ENCODE results near the gene SH2D4B.

The SH2D4B gene

DNA sequence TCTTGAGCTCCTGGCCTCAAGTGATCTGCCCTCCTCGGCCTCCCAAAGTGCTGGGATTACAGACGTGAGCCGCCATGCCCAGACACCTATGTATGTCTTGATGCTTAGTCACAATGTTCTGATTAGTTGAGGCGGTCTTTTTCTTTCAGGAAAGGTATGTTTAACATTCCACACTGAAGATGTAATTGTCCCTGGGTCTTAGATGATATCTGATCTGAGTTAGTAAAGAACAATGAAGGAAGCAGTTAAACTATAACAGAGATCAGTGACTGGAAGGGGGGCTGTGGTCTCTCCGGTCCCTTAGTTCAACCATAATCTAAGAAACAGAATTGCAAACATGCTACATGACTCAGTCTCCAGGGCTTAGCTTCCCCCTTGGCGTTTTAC, 31.5 kb upstream of the SH2D4B start:
- no peak overlapping the region for H3K4me3 ChIP-seq (ENCODE audit: low read depth, low read length)
- H3K4me1 ChIP-seq (ENCODE audit: control insufficient read depth, insufficient read depth, low read length) = peaks cover 24% of the 10 kb centered on the region
- H3K27me3 ChIP-seq (ENCODE audit: control insufficient read depth, insufficient read depth, low read length) = no peaks in the 10 kb centered on the region
- no peak overlapping the region for H3K9ac ChIP-seq (ENCODE audit: low read depth, low read length)
- H3K27ac ChIP-seq (ENCODE audit: low read depth, low read length) = peak overlapping the region; percentile 80
- H3K9me3 ChIP-seq (ENCODE audit: control insufficient read depth, insufficient read depth, low read length) = no peaks in the 10 kb centered on the region
- peaks cover 17% of the 10 kb centered on the region for H3K36me3 ChIP-seq (ENCODE audit: control insufficient read depth, insufficient read depth, low read length)

DNA sequence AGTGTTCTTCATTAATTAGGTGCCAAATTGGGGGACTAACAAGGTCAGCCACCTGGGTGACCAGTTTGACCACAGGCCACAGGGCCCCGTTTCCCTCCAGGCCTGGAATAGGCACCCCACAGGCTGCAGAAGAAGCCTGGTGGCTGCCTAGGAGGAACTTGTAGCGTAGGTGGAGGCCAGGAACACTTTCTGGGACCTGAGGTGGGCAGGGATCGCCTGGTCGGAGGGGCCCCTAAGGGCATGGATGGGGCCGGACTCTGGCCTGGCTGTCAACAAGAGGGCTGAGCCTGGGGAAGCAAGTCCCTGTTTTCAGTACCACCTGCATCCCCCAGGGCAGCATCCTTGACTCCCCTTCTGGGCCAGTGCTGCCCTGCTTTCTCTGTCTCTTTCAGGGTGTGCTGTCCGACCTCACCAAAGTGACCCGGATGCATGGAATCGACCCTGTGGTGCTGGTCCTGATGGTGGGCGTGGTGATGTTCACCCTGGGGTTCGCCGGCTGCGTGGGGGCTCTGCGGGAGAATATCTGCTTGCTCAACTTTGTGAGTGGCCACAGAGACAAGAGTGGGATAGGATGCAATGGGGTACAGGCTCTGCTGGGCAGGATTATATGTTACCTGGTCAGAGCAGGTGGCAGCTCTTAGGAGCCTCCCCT, 30.7 kb upstream of the SH2D4B start:
- Histone ChIP-seq H3K27me3 (ENCODE audit: control insufficient read depth, insufficient read depth, low read length) (no peaks in the 10 kb centered on the region), H3K27ac (ENCODE audit: low read depth, low read length) (peak overlapping the region; percentile 79), H3K9me3 (ENCODE audit: control insufficient read depth, insufficient read depth, low read length) (no peaks in the 10 kb centered on the region), H3K4me3 (ENCODE audit: low read depth, low read length) (no peak overlapping the region), H3K4me1 (ENCODE audit: control insufficient read depth, insufficient read depth, low read length) (peaks cover 20% of the 10 kb centered on the region), H3K36me3 (ENCODE audit: control insufficient read depth, insufficient read depth, low read length) (peaks cover 20% of the 10 kb centered on the region), H3K9ac (ENCODE audit: low read depth, low read length) (no peak overlapping the region)

DNA sequence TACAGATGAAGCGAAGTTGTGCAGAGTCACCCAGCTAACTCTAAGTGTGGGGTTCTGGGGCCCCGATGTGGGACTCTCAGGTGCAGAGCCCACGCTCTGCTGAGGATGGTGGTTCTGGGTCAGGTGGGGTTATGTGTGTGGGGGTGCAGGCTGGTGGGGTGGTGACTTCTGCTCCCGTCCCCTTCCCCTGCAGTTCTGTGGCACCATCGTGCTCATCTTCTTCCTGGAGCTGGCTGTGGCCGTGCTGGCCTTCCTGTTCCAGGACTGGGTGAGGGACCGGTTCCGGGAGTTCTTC, 28.6 kb upstream of the SH2D4B start:
- peaks cover 7% of the 10 kb centered on the region for H3K4me1 ChIP-seq (ENCODE audit: control insufficient read depth, insufficient read depth, low read length)
- H3K36me3 ChIP-seq (ENCODE audit: control insufficient read depth, insufficient read depth, low read length) = peaks cover 40% of the 10 kb centered on the region
- H3K27me3 ChIP-seq (ENCODE audit: control insufficient read depth, insufficient read depth, low read length) = no peaks in the 10 kb centered on the region
- H3K4me3 ChIP-seq (ENCODE audit: low read depth, low read length) = no peak overlapping the region
- H3K27ac ChIP-seq (ENCODE audit: low read depth, low read length) = no peak overlapping the region
- H3K9ac ChIP-seq (ENCODE audit: low read depth, low read length) = no peak overlapping the region
- H3K9me3 ChIP-seq (ENCODE audit: control insufficient read depth, insufficient read depth, low read length) = no peaks in the 10 kb centered on the region

DNA sequence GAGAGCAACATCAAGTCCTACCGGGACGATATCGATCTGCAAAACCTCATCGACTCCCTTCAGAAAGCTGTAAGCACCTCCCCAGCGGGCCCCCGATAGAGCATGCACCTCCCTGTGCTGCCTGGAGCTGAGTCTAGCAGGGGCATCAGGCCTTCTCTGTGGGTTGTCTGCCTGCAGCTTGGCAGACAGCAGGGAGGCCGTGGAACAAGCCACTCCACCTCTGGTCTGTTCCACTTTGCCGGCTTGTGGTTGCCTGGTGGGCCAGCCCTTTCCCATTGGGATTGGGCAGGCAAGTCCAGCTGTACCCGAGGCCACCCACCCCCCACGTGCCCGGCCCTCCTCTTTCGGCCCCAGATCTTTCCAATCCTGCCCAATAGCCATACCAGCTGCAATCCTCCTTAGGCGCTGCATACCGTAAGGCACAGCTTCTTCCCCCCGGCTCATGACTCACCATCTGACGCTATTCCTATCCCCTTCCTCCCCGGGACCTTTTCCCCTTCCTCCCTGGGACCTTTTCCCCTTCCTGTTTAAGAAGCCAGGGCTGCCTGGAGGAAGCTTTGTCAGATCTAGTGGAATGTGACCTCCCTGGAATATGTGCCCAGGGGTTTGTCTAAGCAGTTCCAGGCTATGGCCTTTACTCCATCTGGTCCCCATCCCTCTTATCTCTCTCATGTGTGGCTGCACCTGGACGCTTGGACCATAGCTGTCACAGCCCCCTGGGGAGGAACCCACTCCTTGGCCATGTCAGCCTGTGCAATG, 28.1 kb upstream of the SH2D4B start:
- Histone ChIP-seq H3K36me3 (ENCODE audit: control insufficient read depth, insufficient read depth, low read length) (peaks cover 46% of the 10 kb centered on the region), H3K4me3 (ENCODE audit: low read depth, low read length) (no peak overlapping the region), H3K27ac (ENCODE audit: low read depth, low read length) (no peak overlapping the region), H3K27me3 (ENCODE audit: control insufficient read depth, insufficient read depth, low read length) (no peaks in the 10 kb centered on the region), H3K9me3 (ENCODE audit: control insufficient read depth, insufficient read depth, low read length) (no peaks in the 10 kb centered on the region), H3K4me1 (ENCODE audit: control insufficient read depth, insufficient read depth, low read length) (peaks cover 2% of the 10 kb centered on the region; the same call in 1 of the 2 replicates), H3K9ac (ENCODE audit: low read depth, low read length) (no peak overlapping the region)

DNA sequence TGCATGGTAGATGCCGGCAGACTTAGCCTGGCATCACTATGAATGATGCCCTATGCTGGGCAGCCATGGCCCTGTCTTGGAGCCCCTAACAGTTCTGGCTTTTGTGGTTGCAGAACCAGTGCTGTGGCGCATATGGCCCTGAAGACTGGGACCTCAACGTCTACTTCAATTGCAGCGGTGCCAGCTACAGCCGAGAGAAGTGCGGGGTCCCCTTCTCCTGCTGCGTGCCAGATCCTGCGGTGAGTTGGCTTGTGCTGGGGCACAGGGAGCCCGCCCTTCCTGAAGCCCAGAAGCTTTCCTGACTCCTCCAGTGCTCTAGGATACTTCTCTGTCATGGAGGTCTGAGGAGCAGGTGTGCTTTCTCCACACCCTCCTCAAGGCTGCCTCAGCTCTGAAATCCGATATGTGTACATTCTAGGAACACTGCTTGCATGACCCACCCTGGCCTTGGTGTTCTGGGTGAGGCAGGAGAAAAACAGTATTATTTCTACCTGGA, 25.6 kb upstream of the SH2D4B start:
- H3K36me3 ChIP-seq (ENCODE audit: control insufficient read depth, insufficient read depth, low read length) = peaks cover 69% of the 10 kb centered on the region

DNA sequence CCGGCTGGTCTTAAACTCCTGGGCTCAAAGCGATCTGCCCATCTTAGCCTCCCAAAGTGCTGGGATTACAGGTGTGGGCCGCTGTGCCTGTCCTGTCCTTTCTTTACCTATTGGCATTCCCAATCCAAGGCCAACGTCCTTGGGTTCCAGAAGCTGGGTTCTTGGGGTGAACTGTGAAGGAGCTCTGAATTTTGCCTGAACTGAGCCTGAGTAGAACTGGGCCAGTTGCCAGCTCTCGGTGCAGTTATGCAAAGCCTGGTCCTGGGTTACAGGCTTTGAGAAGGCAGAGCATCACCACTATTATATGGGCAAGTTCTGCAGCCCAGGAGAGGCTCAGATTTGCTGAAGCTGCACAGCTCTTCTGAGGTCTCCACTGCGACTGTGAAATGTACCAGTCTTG, 24.6 kb upstream of the SH2D4B start:
- no peaks in the 10 kb centered on the region for H3K27me3 ChIP-seq (ENCODE audit: control insufficient read depth, insufficient read depth, low read length)
- H3K9ac ChIP-seq (ENCODE audit: low read depth, low read length) = no peak overlapping the region
- H3K4me1 ChIP-seq (ENCODE audit: control insufficient read depth, insufficient read depth, low read length) = no peaks in the 10 kb centered on the region
- H3K4me3 ChIP-seq (ENCODE audit: low read depth, low read length) = no peak overlapping the region
- peaks cover 75% of the 10 kb centered on the region for H3K36me3 ChIP-seq (ENCODE audit: control insufficient read depth, insufficient read depth, low read length)
- no peaks in the 10 kb centered on the region for H3K9me3 ChIP-seq (ENCODE audit: control insufficient read depth, insufficient read depth, low read length)
- no peak overlapping the region for H3K27ac ChIP-seq (ENCODE audit: low read depth, low read length)

More for the DNA sequence above, 25.6 kb upstream of the SH2D4B start:
- Histone ChIP-seq H3K27me3 (ENCODE audit: control insufficient read depth, insufficient read depth, low read length) (no peaks in the 10 kb centered on the region), H3K4me3 (ENCODE audit: low read depth, low read length) (no peak overlapping the region), H3K9ac (ENCODE audit: low read depth, low read length) (no peak overlapping the region), H3K4me1 (ENCODE audit: control insufficient read depth, insufficient read depth, low read length) (no peaks in the 10 kb centered on the region), H3K9me3 (ENCODE audit: control insufficient read depth, insufficient read depth, low read length) (no peaks in the 10 kb centered on the region), H3K27ac (ENCODE audit: low read depth, low read length) (no peak overlapping the region)

DNA sequence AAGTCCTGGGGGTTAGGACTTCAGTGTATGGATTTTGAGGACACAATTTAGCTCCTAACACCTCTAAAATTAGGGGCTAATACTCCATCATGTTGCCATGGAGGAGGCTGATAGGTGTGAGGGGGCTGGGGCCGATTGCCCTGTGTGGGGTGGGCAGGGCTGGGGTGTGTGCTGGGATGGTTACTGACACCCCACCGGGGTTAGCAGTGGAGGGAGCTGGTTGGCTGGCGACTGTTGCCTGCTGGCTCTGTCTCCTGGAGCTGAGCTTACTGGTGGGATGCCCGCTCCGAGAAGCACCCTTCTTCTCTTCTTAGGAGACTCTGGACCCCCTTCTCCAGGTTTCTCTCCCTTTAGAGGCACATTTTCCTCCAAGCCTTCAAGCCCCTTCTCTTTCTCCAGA, 22.2 kb upstream of the SH2D4B start:
- no peaks in the 10 kb centered on the region for H3K9me3 ChIP-seq (ENCODE audit: control insufficient read depth, insufficient read depth, low read length)
- no peak overlapping the region for H3K9ac ChIP-seq (ENCODE audit: low read depth, low read length)
- peaks cover 83% of the 10 kb centered on the region for H3K36me3 ChIP-seq (ENCODE audit: control insufficient read depth, insufficient read depth, low read length)

DNA sequence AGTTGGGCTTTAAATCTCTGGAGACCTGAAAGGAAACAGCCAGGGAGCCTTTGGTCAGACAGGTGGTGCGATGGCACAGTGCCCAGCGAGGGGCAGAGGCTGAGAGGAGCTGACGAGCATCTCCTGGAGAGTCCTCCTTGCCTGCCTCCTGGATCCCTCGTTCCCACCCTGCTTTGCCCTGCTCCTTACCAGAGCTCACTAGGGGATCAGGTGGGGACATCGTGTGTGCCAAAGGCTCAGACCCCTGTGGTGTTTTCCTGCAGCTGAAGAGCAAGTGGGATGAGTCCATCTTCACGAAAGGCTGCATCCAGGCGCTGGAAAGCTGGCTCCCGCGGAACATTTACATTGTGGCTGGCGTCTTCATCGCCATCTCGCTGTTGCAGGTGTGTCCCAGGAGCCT, 21.8 kb upstream of the SH2D4B start:
- Histone ChIP-seq H3K27me3 (ENCODE audit: control insufficient read depth, insufficient read depth, low read length) (no peaks in the 10 kb centered on the region), H3K27ac (ENCODE audit: low read depth, low read length) (no peak overlapping the region), H3K36me3 (ENCODE audit: control insufficient read depth, insufficient read depth, low read length) (peaks cover 83% of the 10 kb centered on the region), H3K9me3 (ENCODE audit: control insufficient read depth, insufficient read depth, low read length) (no peaks in the 10 kb centered on the region), H3K4me1 (ENCODE audit: control insufficient read depth, insufficient read depth, low read length) (no peaks in the 10 kb centered on the region), H3K4me3 (ENCODE audit: low read depth, low read length) (no peak overlapping the region), H3K9ac (ENCODE audit: low read depth, low read length) (no peak overlapping the region)

More for the DNA sequence above, 22.2 kb upstream of the SH2D4B start:
- Histone ChIP-seq H3K4me1 (ENCODE audit: control insufficient read depth, insufficient read depth, low read length) (no peaks in the 10 kb centered on the region), H3K27ac (ENCODE audit: low read depth, low read length) (no peak overlapping the region), H3K4me3 (ENCODE audit: low read depth, low read length) (no peak overlapping the region), H3K27me3 (ENCODE audit: control insufficient read depth, insufficient read depth, low read length) (no peaks in the 10 kb centered on the region)

DNA sequence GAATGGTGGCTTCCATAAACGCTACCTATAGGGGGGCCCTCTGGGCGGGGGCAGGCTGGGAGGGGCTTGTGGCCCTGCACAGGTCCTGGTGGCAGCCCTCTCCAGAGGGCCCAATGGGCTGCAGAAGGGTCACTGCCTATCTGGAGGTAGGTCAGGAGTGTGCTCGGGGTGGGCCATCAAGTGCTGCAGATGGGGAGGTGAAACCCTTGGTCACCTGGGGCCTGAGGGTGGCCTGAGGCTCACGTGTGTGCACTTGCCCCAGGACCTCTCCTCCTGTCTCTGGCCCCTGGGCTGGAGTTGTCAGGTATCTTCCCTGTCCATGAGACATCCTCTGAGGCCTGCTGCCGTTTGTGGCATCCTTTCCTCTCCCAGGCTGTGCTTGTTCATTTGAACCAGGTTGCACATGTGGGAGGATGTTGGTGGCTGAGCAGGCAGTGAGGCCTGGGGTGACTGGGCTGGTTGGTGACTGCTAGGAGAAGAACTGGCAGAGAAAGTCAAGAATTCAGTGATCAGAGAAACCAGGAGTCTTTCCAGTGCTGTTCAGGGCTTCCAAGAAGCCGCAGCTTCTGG, 21.1 kb upstream of the SH2D4B start:
- peaks cover 83% of the 10 kb centered on the region for H3K36me3 ChIP-seq (ENCODE audit: control insufficient read depth, insufficient read depth, low read length)
- H3K27me3 ChIP-seq (ENCODE audit: control insufficient read depth, insufficient read depth, low read length) = no peaks in the 10 kb centered on the region

DNA sequence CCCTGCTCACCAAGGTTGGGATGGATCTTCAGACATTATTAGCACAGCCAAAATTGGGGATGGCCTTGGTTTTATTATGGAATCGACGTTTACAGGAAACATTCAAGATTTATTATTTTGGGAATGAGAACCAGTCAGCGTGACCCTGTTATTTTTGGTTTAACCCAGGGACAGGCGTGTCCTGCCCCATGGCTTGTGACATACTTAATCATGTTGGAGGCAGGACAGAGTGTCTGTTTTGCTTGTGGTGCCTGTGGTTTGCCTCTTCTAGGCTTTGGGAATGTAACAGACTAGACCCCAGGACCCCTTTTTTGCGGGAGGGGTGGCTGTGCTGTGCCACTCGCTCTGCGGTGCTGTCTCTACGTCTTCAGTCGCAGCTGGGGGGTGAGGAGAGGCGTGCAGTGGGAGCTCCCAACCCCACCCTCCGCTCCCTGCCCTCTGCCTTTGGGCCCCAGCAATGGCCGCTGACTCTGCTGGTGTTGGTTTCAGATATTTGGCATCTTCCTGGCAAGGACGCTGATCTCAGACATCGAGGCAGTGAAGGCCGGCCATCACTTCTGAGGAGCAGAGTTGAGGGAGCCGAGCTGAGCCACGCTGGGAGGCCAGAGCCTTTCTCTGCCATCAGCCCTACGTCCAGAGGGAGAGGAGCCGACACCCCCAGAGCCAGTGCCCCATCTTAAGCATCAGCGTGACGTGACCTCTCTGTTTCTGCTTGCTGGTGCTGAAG, 20.1 kb upstream of the SH2D4B start:
- Histone ChIP-seq H3K4me1 (ENCODE audit: control insufficient read depth, insufficient read depth, low read length) (no peaks in the 10 kb centered on the region), H3K27me3 (ENCODE audit: control insufficient read depth, insufficient read depth, low read length) (no peaks in the 10 kb centered on the region), H3K27ac (ENCODE audit: low read depth, low read length) (no peak overlapping the region), H3K9ac (ENCODE audit: low read depth, low read length) (no peak overlapping the region), H3K36me3 (ENCODE audit: control insufficient read depth, insufficient read depth, low read length) (peaks cover 74% of the 10 kb centered on the region), H3K9me3 (ENCODE audit: control insufficient read depth, insufficient read depth, low read length) (no peaks in the 10 kb centered on the region), H3K4me3 (ENCODE audit: low read depth, low read length) (no peak overlapping the region)

More for the DNA sequence above, 21.1 kb upstream of the SH2D4B start:
- Histone ChIP-seq H3K4me3 (ENCODE audit: low read depth, low read length) (no peak overlapping the region), H3K9ac (ENCODE audit: low read depth, low read length) (no peak overlapping the region), H3K4me1 (ENCODE audit: control insufficient read depth, insufficient read depth, low read length) (no peaks in the 10 kb centered on the region), H3K27ac (ENCODE audit: low read depth, low read length) (no peak overlapping the region), H3K9me3 (ENCODE audit: control insufficient read depth, insufficient read depth, low read length) (no peaks in the 10 kb centered on the region)

Measured in HUES48 (cell line).